OCI-LY1 (cell line): Measurements from ENCODE around the gene ULK4.

ENCODE experiments used
- CTCF ChIP-seq: fragments of 200-600 bp; sonication (generic), shearing (Covaris generic); IDR thresholded peaks from 2 replicates; pipeline ENCODE4 v1.5.1; 2017; ENCODE audit warnings: mild to moderate bottlenecking, antibody characterized with exemption, low read length, moderate library complexity, mixed read lengths
- EZH2 ChIP-seq: fragments of 200-600 bp; sonication (generic), shearing (Covaris generic); IDR thresholded peaks from 2 replicates; pipeline ENCODE4 v1.8.0; 2017; ENCODE audit warnings: borderline replicate concordance, mixed run types, mild to moderate bottlenecking, antibody characterized with exemption, low read length, moderate library complexity, mixed read lengths

- no peak for TF ChIP-seq EZH2
- no peak for TF ChIP-seq CTCF
These were observed 711.1 kb downstream of the ULK4 start for GRCh38 chr3:41250825-41251224.
